A549 treated with AZD2906 at 1 μM for 4 hours (cell line): Measurements from ENCODE around the gene TLE3. TPM values are rescaled to one million over a fixed set of nuclear protein-coding genes. Genes with fewer than 3 reads are reported as not detected.

Experiments used
- total RNA-seq: library from RNA; stranded (reverse); fragments of 200-300 nt; extraction: Qiagen RNA extraction; gene quantifications from 5 replicates; pipeline ENCODE4 v1.2.3, GENCODE V29; 2022

TLE3 gene
- 36.6 to 40.4 TPM (median 36.8 TPM) in 5 replicates for total RNA-seq

GRCh38 chr15:70097321-70098152 is at the start of gene TLE3:
TSS of gene TLE3 (minus strand) at chr15:70097917. CDS start at chr15:70096798, 1,119 bp downstream.

